ENCODE measurements around the gene CRACR2B. TPM values are rescaled to one million over a fixed set of nuclear protein-coding genes. Genes with fewer than 3 reads are reported as not detected.

Gene CRACR2B
- total RNA-seq, 1 donor from 2014 or later = 5.7 TPM

- Histone ChIP-seq H3K9ac (ENCODE audit: low read depth in 1 of 3, low read length in 3 of 3) (peak overlapping the region in 1 of 3 donors; percentile 3), H3K27ac (ENCODE audit: low read depth, low read length) (no peak overlapping the region), H3K9me3 (ENCODE audit: control insufficient read depth in 3 of 3, low read length in 3 of 3) (no peaks in the 10 kb centered on the region), H3K4me3 (ENCODE audit: low read length in 3 of 3) (no peak overlapping the region), H3K27me3 (ENCODE audit: control insufficient read depth in 3 of 3, insufficient read depth in 3 of 3, low read length in 3 of 3) (peaks cover 13 to 50% (median 26%) of the 10 kb centered on the region in 3 donors), H3K36me3 (ENCODE audit: control insufficient read depth in 3 of 3, insufficient read depth in 3 of 3, low read length in 3 of 3) (peaks cover 12 to 28% (median 23%) of the 10 kb centered on the region in 3 donors), H3K4me1 (ENCODE audit: control insufficient read depth in 3 of 3, insufficient read depth in 3 of 3, low read length in 3 of 3) (peaks cover 56 to 75% (median 61%) of the 10 kb centered on the region in 3 donors)
Measured at GRCh38 chr11:825366-826226, 2.1 kb upstream of the CRACR2B start.

GRCh38 chr11:826227-826621, 1.5 kb upstream of the CRACR2B start:
- Histone ChIP-seq H3K27ac (ENCODE audit: low read depth, low read length) (no peak overlapping the region), H3K36me3 (ENCODE audit: control insufficient read depth in 3 of 3, insufficient read depth in 3 of 3, low read length in 3 of 3) (peaks cover 12 to 28% (median 23%) of the 10 kb centered on the region in 3 donors), H3K9me3 (ENCODE audit: control insufficient read depth in 3 of 3, low read length in 3 of 3) (no peaks in the 10 kb centered on the region), H3K4me3 (ENCODE audit: low read length in 3 of 3) (no peak overlapping the region), H3K4me1 (ENCODE audit: control insufficient read depth in 3 of 3, insufficient read depth in 3 of 3, low read length in 3 of 3) (peaks cover 55 to 75% (median 59%) of the 10 kb centered on the region in 3 donors), H3K27me3 (ENCODE audit: control insufficient read depth in 3 of 3, insufficient read depth in 3 of 3, low read length in 3 of 3) (peaks cover 13 to 54% (median 26%) of the 10 kb centered on the region in 3 donors), H3K9ac (ENCODE audit: low read depth in 1 of 3, low read length in 3 of 3) (no peak overlapping the region)

- H3K27ac ChIP-seq (ENCODE audit: low read depth, low read length) = no peak overlapping the region
- H3K36me3 ChIP-seq (ENCODE audit: control insufficient read depth in 3 of 3, insufficient read depth in 3 of 3, low read length in 3 of 3) = peaks cover 12 to 24% (median 23%) of the 10 kb centered on the region in 3 donors
- peak overlapping the region in 1 of 3 donors; percentile 62 for H3K9ac ChIP-seq (ENCODE audit: low read depth in 1 of 3, low read length in 3 of 3)
- peaks cover 13 to 60% (median 26%) of the 10 kb centered on the region in 3 donors for H3K27me3 ChIP-seq (ENCODE audit: control insufficient read depth in 3 of 3, insufficient read depth in 3 of 3, low read length in 3 of 3)
- no peaks in the 10 kb centered on the region for H3K9me3 ChIP-seq (ENCODE audit: control insufficient read depth in 3 of 3, low read length in 3 of 3)
- peaks cover 54 to 75% (median 56%) of the 10 kb centered on the region in 3 donors for H3K4me1 ChIP-seq (ENCODE audit: control insufficient read depth in 3 of 3, insufficient read depth in 3 of 3, low read length in 3 of 3)
- H3K4me3 ChIP-seq (ENCODE audit: low read length in 3 of 3) = peak overlapping the region; percentile 7 to 52 (median 49)
Measured at GRCh38 chr11:826836-827145, 928 bp upstream of the CRACR2B start.

GRCh38 chr11:827146-827896, 398 bp upstream of the CRACR2B start:
- H3K9ac ChIP-seq (ENCODE audit: low read depth in 1 of 3, low read length in 3 of 3) = peak overlapping the region; percentile 43 to 62 (median 45)

GRCh38 chr11:828506-829175, 922 bp downstream of the CRACR2B start:
- peaks cover 54 to 75% (median 57%) of the 10 kb centered on the region in 3 donors for H3K4me1 ChIP-seq (ENCODE audit: control insufficient read depth in 3 of 3, insufficient read depth in 3 of 3, low read length in 3 of 3)
- H3K4me3 ChIP-seq (ENCODE audit: low read length in 3 of 3) = peak overlapping the region in 1 of 3 donors; percentile 49
- no peaks in the 10 kb centered on the region for H3K9me3 ChIP-seq (ENCODE audit: control insufficient read depth in 3 of 3, low read length in 3 of 3)
- peak overlapping the region in 1 of 3 donors; percentile 62 for H3K9ac ChIP-seq (ENCODE audit: low read depth in 1 of 3, low read length in 3 of 3)
- H3K27me3 ChIP-seq (ENCODE audit: control insufficient read depth in 3 of 3, insufficient read depth in 3 of 3, low read length in 3 of 3) = peaks cover 13 to 63% (median 26%) of the 10 kb centered on the region in 3 donors
- peaks cover 12 to 20% (median 15%) of the 10 kb centered on the region in 3 donors for H3K36me3 ChIP-seq (ENCODE audit: control insufficient read depth in 3 of 3, insufficient read depth in 3 of 3, low read length in 3 of 3)
- H3K27ac ChIP-seq (ENCODE audit: low read depth, low read length) = peak overlapping the region; percentile 25

More at GRCh38 chr11:827146-827896, 398 bp upstream of the CRACR2B start:
- Histone ChIP-seq H3K9me3 (ENCODE audit: control insufficient read depth in 3 of 3, low read length in 3 of 3) (no peaks in the 10 kb centered on the region), H3K36me3 (ENCODE audit: control insufficient read depth in 3 of 3, insufficient read depth in 3 of 3, low read length in 3 of 3) (peaks cover 12 to 22% (median 20%) of the 10 kb centered on the region in 3 donors), H3K4me3 (ENCODE audit: low read length in 3 of 3) (peak overlapping the region; percentile 7 to 52 (median 49)), H3K27me3 (ENCODE audit: control insufficient read depth in 3 of 3, insufficient read depth in 3 of 3, low read length in 3 of 3) (peaks cover 13 to 63% (median 26%) of the 10 kb centered on the region in 3 donors), H3K27ac (ENCODE audit: low read depth, low read length) (peak overlapping the region; percentile 40), H3K4me1 (ENCODE audit: control insufficient read depth in 3 of 3, insufficient read depth in 3 of 3, low read length in 3 of 3) (peaks cover 54 to 75% (median 56%) of the 10 kb centered on the region in 3 donors)

- Histone ChIP-seq H3K4me3 (ENCODE audit: low read length in 3 of 3) (peak overlapping the region; percentile 49 to 58 (median 56)), H3K36me3 (ENCODE audit: control insufficient read depth in 3 of 3, insufficient read depth in 3 of 3, low read length in 3 of 3) (peaks cover 6 to 14% (median 10%) of the 10 kb centered on the region in 3 donors), H3K27me3 (ENCODE audit: control insufficient read depth in 3 of 3, insufficient read depth in 3 of 3, low read length in 3 of 3) (peaks cover 13 to 63% (median 26%) of the 10 kb centered on the region in 3 donors), H3K27ac (ENCODE audit: low read depth, low read length) (no peak overlapping the region), H3K4me1 (ENCODE audit: control insufficient read depth in 3 of 3, insufficient read depth in 3 of 3, low read length in 3 of 3) (peaks cover 60 to 80% (median 64%) of the 10 kb centered on the region in 3 donors), H3K9me3 (ENCODE audit: control insufficient read depth in 3 of 3, low read length in 3 of 3) (no peaks in the 10 kb centered on the region), H3K9ac (ENCODE audit: low read depth in 1 of 3, low read length in 3 of 3) (peak overlapping the region in 2 of 3 donors; percentile 43 to 62)
Measured at GRCh38 chr11:829176-829846, 1.6 kb downstream of the CRACR2B start.

GRCh38 chr11:829847-830294, 2.2 kb downstream of the CRACR2B start:
- Histone ChIP-seq H3K27me3 (ENCODE audit: control insufficient read depth in 3 of 3, insufficient read depth in 3 of 3, low read length in 3 of 3) (peaks cover 13 to 63% (median 26%) of the 10 kb centered on the region in 3 donors), H3K4me3 (ENCODE audit: low read length in 3 of 3) (peak overlapping the region; percentile 49 to 58 (median 56)), H3K9me3 (ENCODE audit: control insufficient read depth in 3 of 3, low read length in 3 of 3) (no peaks in the 10 kb centered on the region), H3K27ac (ENCODE audit: low read depth, low read length) (no peak overlapping the region), H3K36me3 (ENCODE audit: control insufficient read depth in 3 of 3, insufficient read depth in 3 of 3, low read length in 3 of 3) (peaks cover 4 to 8% (median 4%) of the 10 kb centered on the region in 3 donors), H3K9ac (ENCODE audit: low read depth in 1 of 3, low read length in 3 of 3) (peak overlapping the region in 1 of 3 donors; percentile 62), H3K4me1 (ENCODE audit: control insufficient read depth in 3 of 3, insufficient read depth in 3 of 3, low read length in 3 of 3) (peaks cover 65 to 81% (median 69%) of the 10 kb centered on the region in 3 donors)

- Histone ChIP-seq H3K27me3 (ENCODE audit: control insufficient read depth in 3 of 3, insufficient read depth in 3 of 3, low read length in 3 of 3) (peaks cover 13 to 58% (median 24%) of the 10 kb centered on the region in 3 donors), H3K9me3 (ENCODE audit: control insufficient read depth in 3 of 3, low read length in 3 of 3) (no peaks in the 10 kb centered on the region), H3K36me3 (ENCODE audit: control insufficient read depth in 3 of 3, insufficient read depth in 3 of 3, low read length in 3 of 3) (peaks cover 0 to 4% (median 0%) of the 10 kb centered on the region in 3 donors), H3K27ac (ENCODE audit: low read depth, low read length) (no peak overlapping the region), H3K4me1 (ENCODE audit: control insufficient read depth in 3 of 3, insufficient read depth in 3 of 3, low read length in 3 of 3) (peaks cover 65 to 80% (median 72%) of the 10 kb centered on the region in 3 donors), H3K9ac (ENCODE audit: low read depth in 1 of 3, low read length in 3 of 3) (peak overlapping the region in 1 of 3 donors; percentile 62), H3K4me3 (ENCODE audit: low read length in 3 of 3) (peak overlapping the region in 2 of 3 donors; percentile 49 to 58)
Measured at GRCh38 chr11:830295-831117, 2.8 kb downstream of the CRACR2B start.
